Mucosa of stomach (tissue), 1 donor: ENCODE measurements around the gene PRPF31.

Source experiments
- H3K27me3 ChIP-seq: one replicate; pipeline ENCODE4 v1.7.0; 2013; ENCODE audit warnings: mild to moderate bottlenecking, low read length; ENCODE audit not compliant: control insufficient read depth, insufficient read depth
- H3K36me3 ChIP-seq: one replicate; pipeline ENCODE4 v1.7.0; 2013; ENCODE audit warnings: low read length; ENCODE audit not compliant: control insufficient read depth, insufficient read depth
- H3K4me1 ChIP-seq: one replicate; pipeline ENCODE4 v1.7.0; 2013; ENCODE audit warnings: mild to moderate bottlenecking, low read length; ENCODE audit not compliant: control insufficient read depth, insufficient read depth
- H3K4me3 ChIP-seq: one replicate; pipeline ENCODE4 v1.7.0; 2013; ENCODE audit warnings: low read length
- H3K9ac ChIP-seq: one replicate; pipeline ENCODE4 v1.7.0; 2013; ENCODE audit warnings: mild to moderate bottlenecking, low read length, moderate library complexity
- H3K9me3 ChIP-seq: one replicate; pipeline ENCODE4 v1.7.0; 2013; ENCODE audit warnings: mild to moderate bottlenecking, low read length, moderate library complexity; ENCODE audit not compliant: control insufficient read depth
- donor health status: Pancreatic carcinoma.

Gene PRPF31

GRCh38 chr19:54152267-54152666 is 36.7 kb downstream of the PRPF31 start:
- H3K4me1 ChIP-seq: no peaks in the 10 kb centered on the region
- no peak overlapping the region for H3K9ac ChIP-seq
- H3K36me3 ChIP-seq: peaks cover 30% of the 10 kb centered on the region
- no peaks in the 10 kb centered on the region for H3K9me3 ChIP-seq
- no peak overlapping the region for H3K4me3 ChIP-seq
- no peaks in the 10 kb centered on the region for H3K27me3 ChIP-seq

- Histone ChIP-seq H3K27me3 (no peaks in the 10 kb centered on the region), H3K4me3 (no peak overlapping the region), H3K9ac (no peak overlapping the region), H3K4me1 (peaks cover 4% of the 10 kb centered on the region), H3K36me3 (peaks cover 32% of the 10 kb centered on the region), H3K9me3 (no peaks in the 10 kb centered on the region)
Measured at GRCh38 chr19:54152878-54153524, 37.4 kb downstream of the PRPF31 start.

GRCh38 chr19:54153731-54154326 is 38.3 kb downstream of the PRPF31 start:
- Histone ChIP-seq H3K4me3 (no peak overlapping the region), H3K36me3 (peaks cover 38% of the 10 kb centered on the region), H3K9ac (no peak overlapping the region), H3K4me1 (peaks cover 12% of the 10 kb centered on the region), H3K9me3 (no peaks in the 10 kb centered on the region), H3K27me3 (no peaks in the 10 kb centered on the region)

- no peaks in the 10 kb centered on the region for H3K9me3 ChIP-seq
- no peaks in the 10 kb centered on the region for H3K27me3 ChIP-seq
- H3K4me1 ChIP-seq: peaks cover 13% of the 10 kb centered on the region
- H3K9ac ChIP-seq: no peak overlapping the region
- no peak overlapping the region for H3K4me3 ChIP-seq
- peaks cover 33% of the 10 kb centered on the region for H3K36me3 ChIP-seq
Measured at GRCh38 chr19:54154603-54155345, 39.2 kb downstream of the PRPF31 start.

- Histone ChIP-seq H3K9me3 (no peaks in the 10 kb centered on the region), H3K36me3 (peaks cover 33% of the 10 kb centered on the region), H3K4me3 (no peak overlapping the region), H3K4me1 (peaks cover 20% of the 10 kb centered on the region), H3K27me3 (no peaks in the 10 kb centered on the region), H3K9ac (no peak overlapping the region)
Measured at GRCh38 chr19:54155694-54156093, 40.1 kb downstream of the PRPF31 start.

- Histone ChIP-seq H3K36me3 (peaks cover 33% of the 10 kb centered on the region), H3K4me1 (peaks cover 25% of the 10 kb centered on the region), H3K27me3 (no peaks in the 10 kb centered on the region)
Measured at GRCh38 chr19:54156490-54156889, 40.9 kb downstream of the PRPF31 start.

GRCh38 chr19:54156953-54157352 is 41.4 kb downstream of the PRPF31 start:
- H3K27me3 ChIP-seq: no peaks in the 10 kb centered on the region
- peaks cover 28% of the 10 kb centered on the region for H3K4me1 ChIP-seq
- H3K9me3 ChIP-seq: no peaks in the 10 kb centered on the region
- no peak overlapping the region for H3K9ac ChIP-seq
- no peak overlapping the region for H3K4me3 ChIP-seq
- H3K36me3 ChIP-seq: peaks cover 33% of the 10 kb centered on the region

More at GRCh38 chr19:54156490-54156889, 40.9 kb downstream of the PRPF31 start:
- no peak overlapping the region for H3K4me3 ChIP-seq
- no peaks in the 10 kb centered on the region for H3K9me3 ChIP-seq
- no peak overlapping the region for H3K9ac ChIP-seq

- peaks cover 22% of the 10 kb centered on the region for H3K36me3 ChIP-seq
- H3K9ac ChIP-seq: peak overlapping the region; percentile 76
- H3K4me3 ChIP-seq: peak overlapping the region; percentile 80
- H3K9me3 ChIP-seq: no peaks in the 10 kb centered on the region
- H3K4me1 ChIP-seq: peaks cover 35% of the 10 kb centered on the region
- H3K27me3 ChIP-seq: no peaks in the 10 kb centered on the region
Measured at GRCh38 chr19:54158812-54159351, 43.3 kb downstream of the PRPF31 start.

- Histone ChIP-seq H3K27me3 (no peaks in the 10 kb centered on the region), H3K9ac (peak within 1 kb of the TSS; percentile 76), H3K4me1 (peaks cover 42% of the 10 kb centered on the region), H3K36me3 (peaks cover 22% of the 10 kb centered on the region), H3K9me3 (no peaks in the 10 kb centered on the region), H3K4me3 (peak within 1 kb of the TSS; percentile 80)
Measured at GRCh38 chr19:54159352-54160181, 44.0 kb downstream of the PRPF31 start, which contains the start of gene LENG1. LENG1 (minus strand) TSS chr19:54159721; CDS start chr19:54159695, 26 bp downstream.

GRCh38 chr19:54160182-54160811 is 44.7 kb downstream of the PRPF31 start:
- peaks cover 48% of the 10 kb centered on the region for H3K4me1 ChIP-seq
- H3K4me3 ChIP-seq: peak overlapping the region; percentile 20

GRCh38 chr19:54160854-54161253 is 45.3 kb downstream of the PRPF31 start:
- Histone ChIP-seq H3K9ac (peak overlapping the region; percentile 64), H3K9me3 (no peaks in the 10 kb centered on the region), H3K36me3 (peaks cover 17% of the 10 kb centered on the region), H3K4me3 (no peak overlapping the region), H3K4me1 (peaks cover 48% of the 10 kb centered on the region), H3K27me3 (no peaks in the 10 kb centered on the region)

More at GRCh38 chr19:54160182-54160811, 44.7 kb downstream of the PRPF31 start:
- Histone ChIP-seq H3K27me3 (no peaks in the 10 kb centered on the region), H3K9ac (peak overlapping the region; percentile 64), H3K36me3 (peaks cover 19% of the 10 kb centered on the region), H3K9me3 (no peaks in the 10 kb centered on the region)
